ENCODE data around the gene METTL13. TPM values are rescaled to one million over a fixed set of nuclear protein-coding genes. Genes with fewer than 3 reads are reported as not detected.

METTL13 gene
- total and polyA plus RNA-seq, 9 of the 15 experiments (the other 6 are each of a cell fraction or from before 2014, with no cell fraction given) = 18.9 to 78.9 (median 54.9) TPM

GRCh38 chr1:171803045-171803444, 21.6 kb downstream of the METTL13 start (continued):
- TF ChIP-seq, protein P1, sequence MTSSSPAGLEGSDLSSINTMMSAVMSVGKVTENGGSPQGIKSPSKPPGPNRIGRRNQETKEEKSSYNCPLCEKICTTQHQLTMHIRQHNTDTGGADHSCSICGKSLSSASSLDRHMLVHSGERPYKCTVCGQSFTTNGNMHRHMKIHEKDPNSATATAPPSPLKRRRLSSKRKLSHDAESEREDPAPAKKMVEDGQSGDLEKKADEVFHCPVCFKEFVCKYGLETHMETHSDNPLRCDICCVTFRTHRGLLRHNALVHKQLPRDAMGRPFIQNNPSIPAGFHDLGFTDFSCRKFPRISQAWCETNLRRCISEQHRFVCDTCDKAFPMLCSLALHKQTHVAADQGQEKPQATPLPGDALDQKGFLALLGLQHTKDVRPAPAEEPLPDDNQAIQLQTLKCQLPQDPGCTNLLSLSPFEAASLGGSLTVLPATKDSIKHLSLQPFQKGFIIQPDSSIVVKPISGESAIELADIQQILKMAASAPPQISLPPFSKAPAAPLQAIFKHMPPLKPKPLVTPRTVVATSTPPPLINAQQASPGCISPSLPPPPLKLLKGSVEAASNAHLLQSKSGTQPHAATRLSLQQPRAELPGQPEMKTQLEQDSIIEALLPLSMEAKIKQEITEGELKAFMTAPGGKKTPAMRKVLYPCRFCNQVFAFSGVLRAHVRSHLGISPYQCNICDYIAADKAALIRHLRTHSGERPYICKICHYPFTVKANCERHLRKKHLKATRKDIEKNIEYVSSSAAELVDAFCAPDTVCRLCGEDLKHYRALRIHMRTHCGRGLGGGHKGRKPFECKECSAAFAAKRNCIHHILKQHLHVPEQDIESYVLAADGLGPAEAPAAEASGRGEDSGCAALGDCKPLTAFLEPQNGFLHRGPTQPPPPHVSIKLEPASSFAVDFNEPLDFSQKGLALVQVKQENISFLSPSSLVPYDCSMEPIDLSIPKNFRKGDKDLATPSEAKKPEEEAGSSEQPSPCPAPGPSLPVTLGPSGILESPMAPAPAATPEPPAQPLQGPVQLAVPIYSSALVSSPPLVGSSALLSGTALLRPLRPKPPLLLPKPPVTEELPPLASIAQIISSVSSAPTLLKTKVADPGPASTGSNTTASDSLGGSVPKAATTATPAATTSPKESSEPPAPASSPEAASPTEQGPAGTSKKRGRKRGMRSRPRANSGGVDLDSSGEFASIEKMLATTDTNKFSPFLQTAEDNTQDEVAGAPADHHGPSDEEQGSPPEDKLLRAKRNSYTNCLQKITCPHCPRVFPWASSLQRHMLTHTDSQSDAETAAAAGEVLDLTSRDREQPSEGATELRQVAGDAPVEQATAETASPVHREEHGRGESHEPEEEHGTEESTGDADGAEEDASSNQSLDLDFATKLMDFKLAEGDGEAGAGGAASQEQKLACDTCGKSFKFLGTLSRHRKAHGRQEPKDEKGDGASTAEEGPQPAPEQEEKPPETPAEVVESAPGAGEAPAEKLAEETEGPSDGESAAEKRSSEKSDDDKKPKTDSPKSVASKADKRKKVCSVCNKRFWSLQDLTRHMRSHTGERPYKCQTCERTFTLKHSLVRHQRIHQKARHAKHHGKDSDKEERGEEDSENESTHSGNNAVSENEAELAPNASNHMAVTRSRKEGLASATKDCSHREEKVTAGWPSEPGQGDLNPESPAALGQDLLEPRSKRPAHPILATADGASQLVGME (CRISPR knock-in tag; IDR thresholded peaks at IDR 0.05) = no peak
- no peak for TF ChIP-seq GATAD2A (IDR thresholded peaks at IDR 0.05)
- no peak for TF ChIP-seq EP300 (IDR thresholded peaks at IDR 0.05; ENCODE audit: low read length)

DNA sequence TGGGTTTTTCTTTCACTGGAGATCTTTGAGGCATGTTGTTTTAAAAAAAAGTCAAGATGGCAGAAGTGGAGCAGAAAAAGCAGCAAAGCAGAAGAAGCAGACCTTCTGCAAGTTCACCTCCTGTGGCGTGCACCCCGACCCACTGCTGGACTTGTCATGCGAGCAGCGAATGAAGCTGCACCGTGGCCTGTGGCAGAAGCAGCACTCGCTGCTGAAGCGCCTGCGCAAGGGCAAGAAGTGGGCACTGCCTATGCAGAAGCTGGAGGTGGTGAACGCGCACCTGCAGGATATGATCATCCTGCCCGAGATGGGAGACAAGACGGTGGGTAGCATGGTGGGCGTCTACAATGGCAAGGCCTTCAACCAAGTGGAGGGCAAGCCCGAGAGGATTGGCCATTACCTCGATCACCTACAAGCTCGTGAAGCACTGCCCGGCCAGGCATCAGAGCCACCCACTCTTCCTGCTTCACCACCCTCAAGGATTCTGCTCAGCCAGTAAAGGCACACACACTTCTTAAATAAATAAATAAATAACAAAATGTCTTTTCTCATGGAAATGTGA, 22.1 kb downstream of the METTL13 start:
- Histone ChIP-seq H3K27me3 (ENCODE audit: control insufficient read depth in 2 of 2, insufficient read depth in 2 of 2, low read length in 2 of 2) (no peaks in the 10 kb centered on the region), H3K4me1 (replicated peaks in 1 of 2; ENCODE audit: control insufficient read depth in 2 of 2, insufficient read depth in 2 of 2, low read length in 2 of 2) (peaks cover 0 to 3% of the 10 kb centered on the region in 2 experiments; a peak in 1 of 5 replicates), H3K36me3 (ENCODE audit: control insufficient read depth, insufficient read depth, low read length) (no peaks in the 10 kb centered on the region), H2AFZ (ENCODE audit: low read depth, low read length) (no peak overlapping the region), H3K9me1 (ENCODE audit: control insufficient read depth, insufficient read depth, low read length) (no peaks in the 10 kb centered on the region), H3K4me3 (no peak overlapping the region), H3K27ac (ENCODE audit: extremely low read depth, low read depth, low read length) (no peak overlapping the region), H3K9me3 (replicated peaks; ENCODE audit: control insufficient read depth, insufficient read depth, low read depth, low read length) (no peaks in the 10 kb centered on the region), H4K20me1 (replicated peaks; ENCODE audit: control insufficient read depth, insufficient read depth, low read length) (no peaks in the 10 kb centered on the region), H3K79me2 (ENCODE audit: control insufficient read depth, insufficient read depth, low read length) (no peaks in the 10 kb centered on the region), H3K4me2 (ENCODE audit: insufficient read depth, low read length) (no peak overlapping the region), H3K9ac (ENCODE audit: insufficient read depth in 1 of 2, low read depth in 2 of 2, low read length in 2 of 2) (peak overlapping the region in 1 of 2 experiments; percentile 11; a peak in 1 of 4 replicates)
- ATAC-seq (no peak), DNase-seq (ENCODE audit: extremely low read depth in 1 of 4, low spot score in 3 of 4) (no peak), FAIRE-seq (no peak)
- POLR2A ChIA-PET = interaction anchor here (0.6 to 1.2 kb wide), 2 partner anchors 13 to 226 kb away, joined by 3 read pairs; no protein-coding TSS in a partner anchor
- no TSS peak for BruUV-seq (replicated peaks)
- intact Hi-C loops (cut with micrococcal nuclease) = loop anchor here (2.0 to 5.0 kb wide), 2 partner anchors 594 to 625 kb away; no protein-coding TSS in a partner anchor
- WGBS (ENCODE audit: insufficient coverage, low coverage, missing lambda C conversion rate) = 42% methylated on average over 17 of the region's 17 CpGs
- in situ Hi-C loops (cut with MboI) = loop anchor here (5.0 to 10.0 kb wide), 2 partner anchors 179 to 591 kb away; no protein-coding TSS in a partner anchor
- TF ChIP-seq ZC3H11A (IDR thresholded peaks at IDR 0.05; ENCODE audit: low read depth, low read length) = no peak
- CTCF ChIA-PET (ENCODE audit: low intra/inter-chr PET ratio) = no interaction called here
